Measurements from ENCODE around the gene DMPK.

DMPK gene

GRCh38 chr19:45782162-45782691 lies at the start of gene DMPK:
Gene DMPK, minus strand, starts transcription at chr19:45782490. Its CDS starts 138 bp downstream, at chr19:45782352.
- DNase-seq = no peak

- no peak for DNase-seq
Observed at GRCh38 chr19:45828945-45829344, 46.7 kb upstream of the DMPK start.

GRCh38 chr19:45828523-45828922 lies 46.2 kb upstream of the DMPK start:
- DNase-seq = no peak

GRCh38 chr19:45827459-45828093 lies 45.3 kb upstream of the DMPK start:
- no peak for DNase-seq

GRCh38 chr19:45826934-45827333 lies 44.6 kb upstream of the DMPK start:
- no peak for DNase-seq

GRCh38 chr19:45825917-45826893 lies 43.9 kb upstream of the DMPK start:
- no peak for DNase-seq

GRCh38 chr19:45825263-45825605 lies 42.9 kb upstream of the DMPK start:
- DNase-seq = no peak

- DNase-seq = no peak
Observed at GRCh38 chr19:45824531-45825262, 42.4 kb upstream of the DMPK start.

- DNase-seq = no peak
Observed at GRCh38 chr19:45824041-45824471, 41.8 kb upstream of the DMPK start.

- DNase-seq = no peak
Observed at GRCh38 chr19:45823182-45823581, 40.9 kb upstream of the DMPK start.

GRCh38 chr19:45822716-45823115 lies 40.4 kb upstream of the DMPK start:
- DNase-seq = no peak

- DNase-seq = no peak
Observed at GRCh38 chr19:45821570-45821969, 39.3 kb upstream of the DMPK start.

GRCh38 chr19:45821103-45821521 lies 38.8 kb upstream of the DMPK start:
- DNase-seq = no peak

GRCh38 chr19:45820413-45821102 lies 38.3 kb upstream of the DMPK start:
- DNase-seq = no peak

GRCh38 chr19:45819769-45820168 lies 37.5 kb upstream of the DMPK start:
- no peak for DNase-seq

GRCh38 chr19:45817725-45818301 lies 35.5 kb upstream of the DMPK start:
- DNase-seq = no peak

GRCh38 chr19:45817010-45817724 lies 34.9 kb upstream of the DMPK start:
- peak; percentile 98 to 99 for DNase-seq

GRCh38 chr19:45816236-45817009 lies 34.1 kb upstream of the DMPK start:
- no peak for DNase-seq

GRCh38 chr19:45815481-45816216 lies 33.4 kb upstream of the DMPK start:
- no peak for DNase-seq
